Endometrium (tissue), 2 donors: ENCODE data around the gene APOL2.
"Not testable (repeated sequence)": the region's sequence is repeated elsewhere in the genome, so short reads cannot be mapped to it uniquely, and the experiment has no call there.

Source experiments
- FAIRE-seq: peaks from 2 replicates; lab custom pipeline; 2012; peaks lifted over from hg19 to GRCh38; lab: Jason Lieb, UNC
- donor health status: control.
- donor health status: control.

The APOL2 gene

DNA sequence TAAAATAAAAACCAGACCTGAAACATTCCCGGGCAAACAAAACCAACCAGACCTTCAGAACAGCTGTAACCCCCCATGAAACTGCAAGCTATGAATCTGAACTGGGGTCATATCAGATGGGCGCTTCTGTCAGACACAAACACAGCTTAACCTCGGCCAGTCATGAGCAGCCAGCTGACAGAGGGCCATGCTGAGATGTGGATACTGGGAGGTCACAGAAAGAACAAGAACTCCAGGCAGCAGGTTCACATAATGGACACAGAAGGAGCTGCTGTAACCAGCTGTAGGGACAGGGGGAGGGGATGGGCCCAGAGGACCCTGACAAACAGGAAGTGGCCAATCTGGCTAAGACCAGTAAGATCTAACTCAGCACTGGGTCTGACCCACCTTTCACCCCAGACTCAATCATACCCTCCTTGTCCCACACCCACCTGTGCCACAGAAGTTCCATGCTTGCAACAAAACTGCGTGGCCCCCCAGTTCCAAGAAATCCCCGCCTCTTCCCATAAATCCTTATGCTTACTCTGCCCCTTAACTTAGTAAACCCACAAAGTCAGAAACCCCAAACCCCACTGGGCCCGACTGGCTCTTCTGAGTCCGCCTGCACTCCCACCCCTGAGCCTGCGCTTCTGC is 41.7 kb downstream of the APOL2 start:
- no peak for FAIRE-seq

DNA sequence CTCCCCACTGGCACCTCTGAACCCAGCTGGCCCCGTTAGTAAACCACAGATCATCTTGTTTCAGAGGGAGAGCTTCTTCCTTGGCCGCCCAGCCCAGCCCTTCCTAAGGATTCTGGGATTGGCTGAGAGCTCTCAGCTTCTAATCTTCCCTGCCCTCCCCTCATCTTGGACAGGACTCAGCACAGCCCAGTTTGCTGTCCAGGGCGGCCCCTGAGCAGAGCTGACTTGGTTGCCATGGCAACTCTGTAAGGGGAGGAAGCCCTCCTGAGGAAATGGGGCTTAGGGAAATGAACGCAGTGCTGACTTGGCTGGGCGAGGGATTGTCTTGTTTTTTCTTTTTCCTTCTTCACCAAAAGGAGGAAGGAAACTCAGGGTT is 42.3 kb downstream of the APOL2 start:
- FAIRE-seq, result no peak

DNA sequence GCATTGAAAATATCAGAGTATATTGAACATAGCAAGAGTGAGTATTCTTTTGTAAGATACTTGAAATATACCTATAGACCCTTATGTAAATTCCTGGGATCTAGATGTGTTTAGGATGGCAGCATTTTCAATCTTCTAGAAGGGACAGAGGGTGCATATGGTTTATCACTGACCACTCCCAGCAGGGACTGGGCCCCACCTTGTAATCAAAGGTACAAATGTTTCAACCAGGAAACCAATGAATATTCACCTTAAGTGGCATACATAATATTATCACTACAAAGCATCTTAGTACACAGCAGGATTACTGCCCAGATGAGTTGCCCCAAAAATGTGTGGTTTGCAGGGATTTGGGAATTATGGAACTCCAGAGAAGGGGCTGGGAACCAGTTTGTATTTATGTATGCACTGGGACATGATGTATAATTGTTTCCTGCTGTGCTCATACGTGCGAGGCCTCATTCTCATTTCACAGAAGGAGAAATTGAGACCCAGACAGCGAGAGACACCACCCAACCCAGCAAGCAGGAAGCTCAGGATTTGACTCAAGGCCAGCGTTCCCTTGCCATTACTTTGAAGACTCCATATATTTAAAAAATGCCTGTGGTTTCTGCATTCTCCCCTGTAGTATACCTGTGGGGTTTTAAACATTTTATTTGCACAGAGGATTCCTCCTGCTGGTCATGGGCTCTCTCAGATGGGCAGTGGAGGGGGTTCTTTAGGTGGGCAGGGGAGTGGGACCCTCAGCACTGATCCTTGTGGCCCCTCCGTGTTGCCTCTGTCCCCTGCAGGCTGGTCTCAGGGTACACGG is 42.9 kb downstream of the APOL2 start:
- no peak for FAIRE-seq

DNA sequence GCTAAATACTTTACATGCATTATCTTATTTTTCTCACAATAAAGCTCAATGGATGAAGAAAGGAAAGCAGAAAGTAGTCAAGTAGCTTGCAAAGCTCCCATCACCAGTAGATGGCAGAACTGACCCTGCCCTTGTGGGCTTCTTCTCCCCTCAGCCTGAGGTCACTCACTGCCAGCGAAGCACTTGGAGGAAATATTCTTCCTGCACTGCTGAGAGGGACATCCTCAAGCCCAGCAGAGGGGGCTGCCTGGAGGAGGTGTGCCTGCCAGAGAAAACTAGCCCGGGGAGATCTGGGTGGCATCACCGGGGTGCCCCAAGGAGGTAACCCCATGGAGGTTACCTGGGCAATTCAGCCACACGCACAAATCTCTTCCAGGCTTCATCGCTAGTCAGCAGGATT is 44.4 kb downstream of the APOL2 start:
- FAIRE-seq, result peak; percentile 79

DNA sequence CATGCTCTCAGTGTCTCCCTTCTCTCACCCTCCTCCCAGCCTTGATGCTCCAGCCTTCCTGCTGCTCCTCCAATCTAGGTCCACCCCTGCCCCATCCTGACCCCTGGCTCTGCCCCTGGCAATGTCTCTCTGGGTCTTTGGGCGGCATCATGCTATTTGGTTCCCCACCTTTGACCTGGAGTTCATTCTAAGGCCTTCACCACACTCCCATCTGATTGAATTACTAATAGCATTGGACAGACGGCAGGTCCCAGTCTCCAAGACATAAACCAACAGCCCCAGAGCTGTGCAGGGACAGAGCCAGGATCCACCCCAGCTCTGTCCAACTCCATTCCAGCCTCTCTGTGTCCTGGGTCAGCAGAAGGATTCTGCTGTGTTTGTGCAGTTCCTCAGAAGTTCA is 44.9 kb downstream of the APOL2 start:
- FAIRE-seq, result no peak

DNA sequence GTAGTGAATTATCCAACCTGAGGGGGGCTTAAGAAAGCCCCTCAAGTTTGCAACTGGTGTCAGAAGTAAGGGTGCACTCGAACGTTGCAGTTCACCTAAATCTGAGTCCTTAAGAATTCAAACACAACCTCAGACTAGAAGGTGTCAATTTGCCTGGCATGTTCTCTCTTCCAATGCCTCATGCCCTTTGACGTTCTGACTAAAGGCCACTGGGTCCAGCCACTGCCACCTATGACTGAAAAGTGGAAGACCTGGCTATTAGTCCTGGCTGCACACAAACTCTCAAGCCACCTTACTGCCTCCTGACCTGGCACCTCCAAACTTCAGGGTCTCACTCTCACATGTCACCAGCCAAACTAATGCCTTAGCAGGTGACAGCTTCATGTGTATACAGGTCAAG is 45.8 kb downstream of the APOL2 start:
- FAIRE-seq, result no peak

DNA sequence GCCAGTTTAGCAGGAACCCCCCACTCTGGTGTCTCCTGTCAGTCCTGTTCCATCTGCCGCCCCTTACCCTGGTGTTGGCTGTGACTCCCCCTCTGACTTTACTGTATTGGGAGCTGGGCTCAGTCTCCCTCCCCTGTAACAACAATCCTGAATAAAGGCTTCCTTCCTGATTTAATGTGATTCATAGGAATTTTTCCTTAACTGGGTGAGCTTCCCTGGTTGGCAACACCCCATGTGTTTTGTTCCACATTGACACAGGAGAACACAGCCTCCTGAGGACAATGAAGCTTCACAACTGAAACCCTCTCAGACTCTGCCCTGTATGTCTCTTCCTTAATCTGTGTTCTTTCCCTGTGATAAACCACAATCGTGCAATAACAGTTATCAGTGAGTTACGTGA is 46.2 kb downstream of the APOL2 start:
- FAIRE-seq, result no peak

DNA sequence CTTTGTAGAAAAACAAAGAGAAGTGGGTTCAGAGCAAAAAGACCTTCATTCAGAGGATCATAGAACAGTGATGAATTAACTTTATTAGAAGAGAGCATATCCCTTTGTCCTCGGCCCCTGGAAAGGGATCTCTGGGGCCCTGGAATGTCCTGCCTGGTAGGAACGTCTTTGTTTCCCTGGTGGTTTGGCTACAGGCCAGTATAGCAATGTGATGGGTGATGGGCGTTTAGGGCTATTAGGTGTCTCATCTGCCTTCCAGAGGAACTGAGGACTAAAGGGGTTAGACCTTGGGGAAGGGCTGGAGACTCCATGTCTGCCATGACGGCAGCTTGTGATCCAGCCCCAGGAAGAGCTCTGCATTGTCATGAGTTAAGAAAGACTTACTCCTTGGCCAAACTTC is 46.8 kb downstream of the APOL2 start:
- no peak for FAIRE-seq

DNA sequence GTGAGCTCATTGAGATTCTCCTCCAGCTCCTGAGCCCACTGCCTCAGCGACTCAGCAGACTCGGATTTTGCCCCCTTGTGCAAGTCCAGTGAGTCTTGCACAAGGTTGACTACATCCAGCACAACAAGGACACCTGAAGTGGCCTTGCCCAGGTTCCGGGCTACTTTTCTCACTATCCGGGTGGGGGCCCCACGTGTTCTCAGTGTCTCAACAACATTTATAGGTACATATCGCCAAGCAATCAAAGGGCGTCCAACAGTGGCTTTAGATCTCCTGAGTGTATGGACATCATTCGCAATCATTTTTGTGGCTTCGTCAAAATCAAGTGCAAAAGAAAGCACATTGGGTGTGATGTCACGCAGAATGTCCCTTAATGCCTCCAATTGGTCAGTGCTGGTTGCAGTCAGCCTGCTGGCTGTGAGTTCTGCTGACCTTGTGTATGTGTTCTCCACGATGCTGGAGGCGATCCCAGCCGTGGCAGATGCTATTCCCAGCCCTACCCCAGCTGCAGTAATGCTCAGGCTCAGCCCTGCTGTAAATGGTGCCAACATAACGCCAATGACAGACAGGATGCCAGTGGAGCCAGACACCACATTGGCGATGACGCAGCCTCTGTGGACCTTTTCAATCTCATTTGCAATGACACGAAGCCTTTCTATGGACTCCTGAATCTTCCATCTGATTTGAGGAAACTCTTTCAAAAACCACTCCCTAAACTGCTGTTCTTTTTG is 48.1 kb downstream of the APOL2 start:
- no peak for FAIRE-seq

DNA sequence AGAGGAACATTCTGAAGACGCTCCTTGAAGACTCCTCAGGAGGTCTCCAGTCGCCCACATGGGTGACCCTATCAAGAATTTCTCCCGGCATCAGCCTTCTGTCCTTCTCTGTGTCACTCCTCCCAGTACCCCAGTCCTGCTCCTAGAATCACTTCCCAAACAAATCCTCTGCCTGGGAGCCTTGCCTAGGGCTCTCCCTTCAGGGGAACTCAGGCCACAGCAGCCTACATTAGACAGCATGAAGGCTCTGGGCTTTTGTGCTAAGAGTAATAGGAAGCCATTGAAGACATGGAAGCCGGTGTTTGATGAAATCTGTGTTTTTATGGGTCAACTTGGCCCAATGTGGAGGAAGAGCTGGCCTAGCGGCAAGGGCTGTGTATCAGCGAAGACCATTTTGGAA is 51.5 kb downstream of the APOL2 start:
- not testable (repeated sequence) for FAIRE-seq

DNA sequence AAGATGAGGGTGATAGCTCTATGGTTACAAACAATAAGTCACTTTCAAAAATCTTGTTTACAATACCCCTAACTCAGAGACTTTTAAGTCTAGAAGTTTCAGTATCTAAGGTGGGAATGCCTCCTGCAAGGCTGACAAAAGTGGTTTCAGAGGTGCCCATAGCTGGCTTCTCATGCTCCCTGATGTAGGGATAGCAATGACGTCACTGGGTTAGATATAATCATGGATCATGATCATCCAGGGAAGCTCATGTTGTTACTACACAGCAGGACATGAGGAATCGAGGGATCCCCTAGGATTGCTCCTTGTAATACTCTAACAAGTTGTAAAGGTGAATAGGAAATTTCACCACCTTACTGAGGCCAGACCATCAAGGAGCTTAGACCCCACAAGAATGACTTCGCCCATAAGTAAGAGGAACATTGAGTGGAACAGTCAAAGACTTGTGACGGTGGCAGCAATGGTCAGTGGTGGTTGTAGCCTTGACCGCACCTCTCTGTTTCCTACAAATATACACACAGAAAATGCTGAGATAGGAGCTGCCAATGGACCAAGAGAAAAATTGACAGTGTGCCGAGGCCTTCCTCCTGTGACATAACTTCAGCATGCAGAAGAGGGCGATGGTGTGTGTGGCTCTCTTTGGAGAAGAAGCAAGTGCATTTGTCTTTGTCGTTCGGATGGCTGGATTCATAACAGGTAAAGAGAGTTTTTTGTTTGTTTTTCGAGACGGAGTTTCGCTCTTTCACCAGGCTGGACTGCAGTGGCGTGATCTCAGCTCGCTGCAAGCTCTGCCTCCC is 53.3 kb downstream of the APOL2 start:
- no peak for FAIRE-seq

DNA sequence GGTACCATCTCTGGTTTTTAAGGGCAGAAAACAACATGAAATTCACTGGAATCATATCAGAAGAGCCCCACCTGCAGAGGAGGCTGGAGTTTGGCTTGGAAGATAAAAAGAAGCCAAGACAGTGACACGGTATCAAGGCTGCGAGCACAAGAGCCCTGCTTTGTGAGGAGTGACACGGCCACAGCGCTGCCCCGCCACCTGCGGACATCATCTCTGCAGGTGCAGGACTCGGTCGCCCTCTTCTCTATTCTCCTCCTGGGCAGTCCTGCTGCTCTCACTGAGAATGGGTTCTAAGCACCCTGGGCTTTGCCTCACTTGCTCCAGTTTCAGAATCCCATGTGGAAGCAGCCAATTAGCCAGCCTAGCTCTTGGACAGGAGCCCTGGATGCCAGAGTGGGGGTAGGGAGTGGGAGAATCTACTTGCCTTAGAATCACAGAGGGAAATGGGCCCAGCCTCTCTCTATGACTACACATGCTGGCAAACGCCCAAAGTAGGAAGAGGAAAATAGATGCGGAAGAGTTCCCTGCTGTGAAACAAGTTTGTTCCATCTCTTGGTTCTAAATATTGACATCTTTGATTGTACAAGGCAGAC is 54.8 kb downstream of the APOL2 start:
- FAIRE-seq, result no peak

DNA sequence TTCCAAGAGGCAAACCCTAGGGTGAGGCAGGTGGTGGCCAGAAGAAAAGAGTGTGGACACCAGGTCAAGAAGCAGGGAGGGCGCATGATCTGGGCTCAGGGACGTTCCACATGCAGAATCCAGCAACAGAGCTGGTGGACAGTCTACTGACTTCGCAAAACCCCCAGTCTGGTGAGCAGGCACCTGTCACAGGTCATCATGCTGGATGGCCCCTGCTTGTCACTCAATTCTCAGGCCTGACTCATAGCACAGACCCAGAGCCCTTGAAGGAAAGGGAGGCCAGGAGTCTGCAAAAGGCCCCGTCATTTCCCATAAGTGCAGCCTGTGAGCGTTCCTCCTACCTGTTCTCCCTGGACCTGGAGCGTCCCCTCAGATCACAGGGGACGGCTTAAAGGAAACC is 55.9 kb downstream of the APOL2 start:
- no peak for FAIRE-seq

DNA sequence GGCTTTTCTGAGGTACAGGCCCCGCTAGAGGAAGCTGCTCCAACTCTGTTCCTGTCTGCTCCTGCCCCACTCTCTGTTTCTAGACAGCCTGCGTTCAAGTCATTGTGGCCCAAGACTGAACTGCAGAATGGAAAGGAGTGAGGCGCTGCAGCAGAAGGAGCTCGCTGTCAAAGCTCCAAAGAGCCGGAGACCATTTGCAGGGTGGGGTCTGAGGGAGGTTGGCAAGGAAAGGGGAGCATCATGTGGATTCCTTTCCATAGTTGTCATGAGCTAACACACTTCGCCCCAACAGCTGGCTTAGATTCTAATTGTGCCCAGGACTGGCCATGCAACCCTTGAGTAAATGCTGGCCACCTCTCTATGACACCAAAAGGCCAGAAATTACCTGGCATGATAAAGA is 56.5 kb downstream of the APOL2 start:
- no peak for FAIRE-seq

DNA sequence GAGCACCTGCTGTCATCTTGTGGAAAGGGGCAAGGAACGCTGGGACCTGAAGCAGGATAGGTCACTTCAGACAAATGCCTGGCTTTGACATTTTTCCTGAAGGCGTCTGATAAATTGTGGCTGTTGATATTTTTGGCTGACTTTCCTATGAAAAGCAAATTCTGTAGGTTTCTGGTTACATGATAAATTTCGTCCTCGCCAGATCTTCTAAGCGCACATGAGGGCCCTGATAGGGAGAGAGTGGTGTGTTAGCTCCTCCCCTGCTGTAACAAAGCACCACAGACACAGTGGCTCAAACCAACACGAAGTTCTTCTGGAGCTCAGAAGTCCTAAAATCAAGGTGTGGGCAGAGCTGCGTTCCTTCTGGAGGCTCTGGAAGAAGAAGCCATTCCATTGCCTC is 57.3 kb downstream of the APOL2 start:
- no peak for FAIRE-seq

DNA sequence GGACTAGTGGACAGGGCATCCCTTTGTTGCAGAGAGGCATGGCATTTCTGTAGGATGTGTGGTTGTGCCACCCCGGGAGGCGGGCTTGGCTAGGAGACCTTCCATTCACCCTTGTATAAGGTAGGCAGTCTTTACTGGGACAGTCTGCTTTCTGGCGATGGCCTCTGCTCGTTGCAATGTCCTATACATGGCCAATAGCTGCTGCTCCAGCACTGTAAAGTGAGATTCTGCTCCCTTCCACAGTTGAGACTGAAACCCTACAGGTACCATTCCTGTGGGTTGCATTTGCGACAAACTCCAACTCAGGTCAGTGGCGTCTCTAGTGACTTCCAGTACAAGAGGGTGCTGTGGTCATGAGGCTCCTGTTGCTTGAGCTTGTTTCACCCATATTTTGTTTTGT is 58.4 kb downstream of the APOL2 start:
- FAIRE-seq, result no peak

DNA sequence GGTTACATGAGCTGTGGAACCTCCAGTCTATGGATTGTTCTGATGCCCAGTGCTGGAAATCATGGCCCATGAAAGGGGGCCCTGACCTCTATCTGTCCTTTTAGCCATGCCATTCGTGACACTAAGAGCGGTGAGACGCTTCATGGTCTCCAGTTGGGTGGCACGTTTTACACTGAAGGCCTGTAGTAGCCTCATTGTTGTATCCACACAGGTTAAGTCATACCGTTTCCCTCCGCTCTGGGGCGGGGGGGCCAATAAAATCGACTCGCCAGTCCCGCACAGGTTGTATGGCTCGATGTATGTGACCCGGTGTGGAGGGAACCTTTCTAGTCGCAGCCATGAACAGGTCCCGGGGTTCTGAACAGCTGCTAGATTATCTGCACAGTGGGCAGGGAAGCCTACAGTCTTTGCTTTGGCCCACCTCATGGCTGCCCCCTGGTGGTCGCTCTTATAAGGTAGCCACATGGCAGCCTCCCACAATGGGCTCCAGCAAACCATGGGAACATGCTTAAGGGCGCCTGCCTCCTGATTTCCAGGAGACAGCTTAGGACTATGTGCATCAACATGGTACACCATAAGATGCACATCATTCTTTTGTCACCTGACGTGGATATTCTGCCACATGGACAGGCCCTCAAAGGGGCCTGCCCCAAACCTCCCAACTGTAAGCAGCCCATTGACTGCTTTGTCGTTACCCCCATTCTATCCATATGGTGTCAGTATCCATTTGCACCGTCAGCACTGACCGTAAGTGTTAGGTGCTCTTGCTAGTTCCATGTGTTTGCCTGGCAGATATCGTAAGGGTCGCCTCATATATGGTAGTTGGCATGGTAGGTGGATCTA is 59.1 kb downstream of the APOL2 start:
- FAIRE-seq, result no peak

DNA sequence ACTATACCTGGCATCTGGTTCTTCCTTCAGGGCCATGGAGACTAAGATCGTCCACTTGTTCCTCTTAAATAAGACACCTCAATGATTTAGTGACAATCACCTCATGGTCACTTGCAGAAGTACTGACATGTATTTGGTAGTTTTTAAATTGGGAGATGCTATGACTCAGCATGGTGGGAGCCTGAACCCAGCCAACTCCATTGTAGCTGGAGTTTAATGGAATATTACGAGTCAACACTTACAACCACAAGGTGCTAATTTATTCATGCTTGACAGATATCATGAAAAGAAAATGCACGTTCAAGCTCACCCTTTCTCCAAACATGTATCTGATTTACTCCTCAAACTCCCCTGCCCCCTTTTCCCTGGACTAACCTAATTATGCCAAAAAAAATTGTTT is 62.2 kb downstream of the APOL2 start:
- no peak for FAIRE-seq
